Stomach smooth muscle (tissue), 2 donors: Measurements from ENCODE around the gene ABCA2.

ENCODE experiments used
- H3K27ac ChIP-seq: one replicate; pipeline ENCODE4 v1.7.0; 2013; ENCODE audit warnings: mild to moderate bottlenecking, low read length, inconsistent platforms
- H3K27me3 ChIP-seq, 2 donors: one replicate each; pipeline ENCODE4 v1.7.0; 2013; ENCODE audit warnings: low read length in 2 of 2; ENCODE audit not compliant: insufficient read depth in 2 of 2, control insufficient read depth in 1 of 2
- H3K36me3 ChIP-seq, 2 donors: one replicate each; pipeline ENCODE4 v1.7.0; 2013; ENCODE audit warnings: low read length in 2 of 2; ENCODE audit not compliant: control insufficient read depth in 2 of 2, insufficient read depth in 2 of 2
- H3K4me1 ChIP-seq: one replicate; pipeline ENCODE4 v1.7.0; 2013; ENCODE audit warnings: low read length; ENCODE audit not compliant: control insufficient read depth, insufficient read depth
- H3K4me3 ChIP-seq, 2 donors: one replicate each; pipeline ENCODE4 v1.7.0; 2013; ENCODE audit warnings: low read length in 2 of 2
- H3K9ac ChIP-seq, 2 donors: one replicate each; pipeline ENCODE4 v1.7.0; 2013; ENCODE audit warnings: low read length in 2 of 2, mild to moderate bottlenecking in 1 of 2
- H3K9me3 ChIP-seq, 2 donors: one replicate each; pipeline ENCODE4 v1.7.0; 2013; ENCODE audit warnings: low read length in 2 of 2; ENCODE audit not compliant: control insufficient read depth in 2 of 2
- donor health status: healthy.
- donor health status: Pancreatic carcinoma.

The ABCA2 gene

DNA sequence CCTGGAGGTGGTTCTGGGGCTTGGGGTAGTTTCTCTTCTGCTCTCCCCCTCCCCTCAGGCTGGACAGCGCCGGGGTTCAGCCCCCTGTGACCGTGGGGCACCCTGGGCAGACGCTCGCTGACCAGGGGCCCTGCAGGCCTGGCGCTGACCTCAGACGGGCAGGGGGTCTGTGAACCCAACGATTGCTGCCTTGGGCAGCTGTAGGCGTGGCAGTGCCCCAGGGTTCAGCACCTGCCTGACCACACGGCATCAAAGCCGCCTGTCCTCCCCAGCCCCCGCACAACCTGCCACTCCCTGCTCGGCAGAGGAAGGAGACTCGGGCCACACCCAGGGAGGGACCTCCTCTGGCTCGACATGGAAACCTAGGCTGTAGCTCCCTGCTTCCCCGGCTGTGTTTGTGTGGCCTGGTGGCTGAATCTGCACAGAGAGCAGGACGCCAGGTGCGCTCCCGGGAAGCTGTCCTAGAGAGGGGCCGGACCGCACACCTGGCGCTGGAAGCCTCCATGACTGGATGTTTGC lies 63.8 kb downstream of the ABCA2 start:
- Histone ChIP-seq H3K4me3 (no peak overlapping the region), H3K36me3 (no peaks in the 10 kb centered on the region), H3K9me3 (no peaks in the 10 kb centered on the region), H3K4me1 (peaks cover 4% of the 10 kb centered on the region), H3K9ac (no peak overlapping the region), H3K27ac (no peak overlapping the region), H3K27me3 (peaks cover 0 to 3% of the 10 kb centered on the region in 2 donors)

DNA sequence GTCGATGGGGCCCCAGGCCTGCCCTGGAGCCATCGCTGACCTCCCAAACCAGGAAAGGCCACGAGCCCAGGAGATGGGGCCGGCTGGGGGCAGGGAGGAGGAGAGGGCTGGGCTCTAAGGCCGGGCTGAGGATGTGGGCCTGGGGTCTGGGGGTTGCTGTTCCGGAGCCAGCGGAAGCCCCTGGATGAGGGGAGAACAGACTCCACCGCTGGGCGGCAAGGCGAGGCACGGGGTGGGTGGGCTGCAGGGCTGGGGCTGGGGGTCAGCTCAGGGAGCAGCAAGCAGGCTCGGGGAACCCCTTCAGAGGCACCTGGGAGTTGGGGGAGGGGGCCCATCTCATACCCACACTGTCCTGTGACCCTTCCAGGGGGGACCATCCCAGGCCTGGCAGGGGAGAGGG lies 64.3 kb downstream of the ABCA2 start:
- Histone ChIP-seq H3K36me3 (no peaks in the 10 kb centered on the region), H3K4me1 (peaks cover 3% of the 10 kb centered on the region), H3K4me3 (no peak overlapping the region), H3K9me3 (no peaks in the 10 kb centered on the region), H3K27me3 (peaks cover 0 to 3% of the 10 kb centered on the region in 2 donors), H3K27ac (no peak overlapping the region), H3K9ac (no peak overlapping the region)

DNA sequence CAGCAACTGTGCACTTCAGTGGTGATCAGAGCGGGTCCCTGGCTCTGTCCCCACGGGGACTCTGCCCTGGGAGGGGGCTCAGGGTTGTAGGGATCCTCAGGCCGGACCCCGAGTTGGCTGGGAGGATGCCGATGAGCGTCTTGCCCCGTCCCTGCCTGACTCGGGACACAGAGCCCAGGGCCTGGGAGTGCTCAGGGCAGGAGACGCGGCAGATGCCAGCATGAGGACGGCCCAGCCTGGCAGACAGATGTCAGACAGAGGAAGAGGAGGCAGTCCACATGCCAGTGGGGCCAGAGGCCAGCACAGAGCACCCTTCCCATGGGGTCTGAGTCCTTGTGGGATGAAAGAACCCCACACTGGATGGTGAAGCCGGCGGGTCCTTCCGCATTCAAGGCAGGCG lies 64.7 kb downstream of the ABCA2 start:
- H3K27me3 ChIP-seq, result peaks cover 0 to 3% of the 10 kb centered on the region in 2 donors
- no peaks in the 10 kb centered on the region for H3K9me3 ChIP-seq
- H3K4me3 ChIP-seq, result no peak overlapping the region
- H3K27ac ChIP-seq, result no peak overlapping the region
- no peaks in the 10 kb centered on the region for H3K36me3 ChIP-seq
- H3K9ac ChIP-seq, result no peak overlapping the region
- peaks cover 2% of the 10 kb centered on the region for H3K4me1 ChIP-seq

- Histone ChIP-seq H3K27ac (no peak overlapping the region), H3K9me3 (no peaks in the 10 kb centered on the region)
These were observed 65.3 kb downstream of the ABCA2 start for GRCh38 chr9:136962701-136963248.

GRCh38 chr9:136962163-136962562 lies 65.9 kb downstream of the ABCA2 start:
- Histone ChIP-seq H3K36me3 (no peaks in the 10 kb centered on the region), H3K9me3 (no peaks in the 10 kb centered on the region), H3K27ac (no peak overlapping the region), H3K4me3 (no peak overlapping the region), H3K27me3 (peaks cover 0 to 3% of the 10 kb centered on the region in 2 donors), H3K4me1 (peaks cover 2% of the 10 kb centered on the region), H3K9ac (no peak overlapping the region)

More at GRCh38 chr9:136962701-136963248, 65.3 kb downstream of the ABCA2 start:
- Histone ChIP-seq H3K36me3 (no peaks in the 10 kb centered on the region), H3K4me3 (no peak overlapping the region), H3K27me3 (peaks cover 0 to 3% of the 10 kb centered on the region in 2 donors), H3K4me1 (peaks cover 2% of the 10 kb centered on the region), H3K9ac (no peak overlapping the region)

DNA sequence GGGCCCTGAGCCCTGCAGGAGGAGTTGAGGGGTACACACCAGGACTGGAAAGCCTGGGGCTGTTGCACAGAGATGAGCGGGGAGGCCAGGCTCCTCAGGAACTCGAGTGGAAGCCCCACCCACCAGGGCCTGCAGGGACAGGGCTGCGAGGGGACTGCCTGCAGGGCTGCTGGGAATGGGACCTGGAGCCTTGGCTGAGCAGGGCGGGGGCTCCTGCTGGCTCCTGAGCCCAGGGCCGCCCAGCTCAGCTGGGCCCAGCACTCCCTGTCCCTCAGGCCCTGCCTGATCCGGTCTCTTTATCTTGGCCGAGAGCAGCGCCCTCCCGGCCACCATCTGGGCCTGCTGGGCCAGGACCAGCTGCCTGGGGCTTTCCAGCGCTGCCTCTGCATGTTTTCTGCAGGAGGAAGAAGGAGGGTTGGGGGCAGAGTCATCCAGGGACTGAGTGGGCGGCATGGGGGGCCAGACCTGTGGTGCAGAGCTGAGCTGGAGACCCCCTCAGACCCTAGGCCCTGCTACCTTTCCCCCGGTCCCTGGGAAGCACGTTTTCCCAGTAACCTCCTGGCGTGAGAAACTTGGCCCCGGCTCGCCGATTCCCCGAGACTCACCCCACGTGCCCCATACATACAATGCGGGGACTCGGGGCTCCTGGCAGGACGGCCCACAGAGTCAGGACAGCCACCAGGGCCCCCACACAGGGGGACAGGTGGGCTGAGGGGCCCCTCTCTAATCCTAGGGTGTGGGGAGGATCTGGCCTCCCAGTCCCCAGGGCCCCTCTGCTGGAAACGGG lies 66.6 kb downstream of the ABCA2 start:
- H3K27ac ChIP-seq, result no peak overlapping the region
- no peaks in the 10 kb centered on the region for H3K9me3 ChIP-seq
- no peak overlapping the region for H3K9ac ChIP-seq
- peaks cover 0 to 3% of the 10 kb centered on the region in 2 donors for H3K27me3 ChIP-seq
- peaks cover 2% of the 10 kb centered on the region for H3K4me1 ChIP-seq
- H3K4me3 ChIP-seq, result no peak overlapping the region
- no peaks in the 10 kb centered on the region for H3K36me3 ChIP-seq

- no peak overlapping the region for H3K27ac ChIP-seq
These were observed 67.1 kb downstream of the ABCA2 start for GRCh38 chr9:136960938-136961275.

DNA sequence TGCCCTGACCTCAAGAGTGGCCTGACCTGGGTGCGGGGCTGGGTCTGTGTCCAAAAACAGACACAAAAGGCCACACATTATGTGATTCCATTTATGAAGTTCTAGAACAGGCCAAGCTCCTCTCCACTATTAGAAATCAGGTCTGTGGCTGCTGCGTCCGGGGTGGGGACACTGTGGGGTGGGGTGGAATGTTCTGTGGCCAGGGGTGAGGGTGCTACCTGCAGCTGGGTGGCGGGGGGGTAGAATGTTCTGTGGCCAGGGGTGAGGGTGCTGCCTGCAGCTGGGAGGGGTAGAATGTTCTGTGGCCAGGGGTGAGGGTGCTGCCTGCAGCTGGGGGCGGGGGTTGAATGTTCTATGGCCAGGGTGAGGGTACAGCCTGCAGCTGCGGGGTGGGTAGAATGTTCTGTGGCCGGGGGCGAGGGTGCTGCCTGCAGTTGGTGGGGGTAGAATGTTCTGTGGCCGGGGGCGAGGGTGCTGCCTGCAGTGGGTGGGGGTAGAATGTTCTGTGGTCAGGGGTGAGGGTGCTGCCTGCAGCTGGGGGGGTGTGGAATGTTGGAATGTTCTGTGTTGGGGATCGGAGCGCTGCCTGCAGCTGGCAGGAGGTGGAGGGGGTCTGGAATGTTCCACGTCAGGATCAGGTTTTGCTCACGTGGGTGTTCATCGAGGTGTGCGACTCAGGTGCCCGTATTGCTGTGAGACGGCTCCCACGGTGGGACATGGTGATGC lies 67.7 kb downstream of the ABCA2 start:
- no peaks in the 10 kb centered on the region for H3K27me3 ChIP-seq
- no peak overlapping the region for H3K27ac ChIP-seq
- H3K9ac ChIP-seq, result no peak overlapping the region
- no peaks in the 10 kb centered on the region for H3K9me3 ChIP-seq
- peaks cover 2% of the 10 kb centered on the region for H3K4me1 ChIP-seq
- H3K36me3 ChIP-seq, result no peaks in the 10 kb centered on the region
- no peak overlapping the region for H3K4me3 ChIP-seq

More at GRCh38 chr9:136960938-136961275, 67.1 kb downstream of the ABCA2 start:
- peaks cover 2% of the 10 kb centered on the region for H3K4me1 ChIP-seq
- no peak overlapping the region for H3K4me3 ChIP-seq
- H3K36me3 ChIP-seq, result no peaks in the 10 kb centered on the region
- no peak overlapping the region for H3K9ac ChIP-seq
- H3K27me3 ChIP-seq, result no peaks in the 10 kb centered on the region
- H3K9me3 ChIP-seq, result no peaks in the 10 kb centered on the region

DNA sequence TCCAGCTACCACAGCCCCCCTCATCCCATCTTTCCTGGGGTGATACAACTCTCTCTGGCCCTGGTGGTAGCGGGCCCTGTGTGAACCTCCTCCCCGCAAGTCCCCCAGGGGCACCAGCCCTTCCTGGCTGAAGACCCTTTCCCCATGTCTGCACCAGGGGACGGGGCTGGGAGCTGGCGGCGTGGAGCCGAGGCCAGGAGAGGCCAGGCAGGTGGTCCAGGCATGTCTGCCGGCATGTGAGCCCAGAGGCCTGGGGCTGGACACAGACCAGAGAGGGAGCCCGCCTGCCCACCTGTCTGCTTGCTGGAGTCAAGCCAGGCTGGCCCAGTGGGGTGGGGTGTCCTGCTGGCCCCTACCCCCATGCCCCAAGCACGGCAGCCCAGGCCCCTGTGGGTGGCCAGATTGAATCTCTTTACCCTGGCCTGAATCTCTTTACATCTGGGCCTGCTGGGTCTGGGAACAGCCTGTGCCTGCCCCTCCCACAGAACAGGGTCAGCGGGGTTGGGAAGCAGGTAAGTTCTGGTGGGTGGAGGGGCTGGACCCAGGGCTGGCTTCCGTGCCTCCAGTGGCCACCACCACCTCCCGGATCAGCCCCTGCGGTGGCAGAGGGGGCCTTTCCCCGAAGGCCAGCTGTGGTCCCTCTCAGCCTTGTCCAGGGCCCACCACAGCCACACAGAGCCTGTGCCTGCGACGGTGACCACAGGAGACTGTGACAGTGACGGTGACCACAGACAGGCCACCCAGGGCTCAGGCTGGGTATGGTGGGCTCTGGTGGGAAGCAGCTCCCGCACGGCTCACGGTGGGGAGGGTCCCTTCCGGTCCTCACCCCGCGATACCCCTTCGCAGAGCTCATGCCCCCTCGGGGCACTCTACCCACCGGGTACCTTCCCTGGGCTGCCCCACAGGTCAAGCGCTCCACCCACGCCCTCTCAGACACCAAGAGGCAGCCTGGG lies 68.9 kb downstream of the ABCA2 start:
- H3K4me1 ChIP-seq, result peaks cover 2% of the 10 kb centered on the region

DNA sequence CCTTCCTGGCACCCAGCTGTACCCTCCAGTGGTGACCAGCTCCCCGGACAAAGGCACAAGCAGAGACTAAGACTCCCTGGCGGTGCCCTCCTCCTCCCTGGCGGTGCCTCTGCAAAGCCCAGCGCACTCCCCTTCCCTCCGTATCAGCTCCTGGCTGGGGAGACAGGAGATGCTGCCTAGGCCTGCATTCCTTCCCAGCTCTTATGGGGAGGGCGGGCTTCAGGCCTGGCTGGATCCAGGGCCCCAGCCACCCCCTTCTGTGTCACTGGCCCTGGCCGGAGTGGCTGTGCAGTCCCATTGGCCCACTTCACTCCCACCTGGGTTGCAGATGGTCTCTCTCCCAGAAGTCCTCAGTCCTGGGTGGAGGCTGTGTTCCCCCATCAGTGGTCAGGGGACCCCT lies 69.6 kb downstream of the ABCA2 start:
- H3K27ac ChIP-seq, result no peak overlapping the region

More for the DNA sequence above, 68.9 kb downstream of the ABCA2 start:
- H3K27me3 ChIP-seq, result no peaks in the 10 kb centered on the region
- H3K36me3 ChIP-seq, result no peaks in the 10 kb centered on the region
- no peak overlapping the region for H3K4me3 ChIP-seq
- no peak overlapping the region for H3K9ac ChIP-seq
- H3K27ac ChIP-seq, result no peak overlapping the region
- H3K9me3 ChIP-seq, result no peaks in the 10 kb centered on the region

More for the DNA sequence above, 69.6 kb downstream of the ABCA2 start:
- no peaks in the 10 kb centered on the region for H3K27me3 ChIP-seq
- H3K36me3 ChIP-seq, result no peaks in the 10 kb centered on the region
- no peaks in the 10 kb centered on the region for H3K9me3 ChIP-seq
- no peak overlapping the region for H3K4me3 ChIP-seq
- peaks cover 2% of the 10 kb centered on the region for H3K4me1 ChIP-seq
- no peak overlapping the region for H3K9ac ChIP-seq
